ENCODE data around the gene MAP3K5. TPM values are rescaled to one million over a fixed set of nuclear protein-coding genes. Genes with fewer than 3 reads are reported as not detected.
A peak's percentile ranks its signal among the peaks of the same experiment; 100 is the strongest.

The MAP3K5 gene
- total RNA-seq, 1 experiment from 2014 or later = 0.55 TPM

DNA sequence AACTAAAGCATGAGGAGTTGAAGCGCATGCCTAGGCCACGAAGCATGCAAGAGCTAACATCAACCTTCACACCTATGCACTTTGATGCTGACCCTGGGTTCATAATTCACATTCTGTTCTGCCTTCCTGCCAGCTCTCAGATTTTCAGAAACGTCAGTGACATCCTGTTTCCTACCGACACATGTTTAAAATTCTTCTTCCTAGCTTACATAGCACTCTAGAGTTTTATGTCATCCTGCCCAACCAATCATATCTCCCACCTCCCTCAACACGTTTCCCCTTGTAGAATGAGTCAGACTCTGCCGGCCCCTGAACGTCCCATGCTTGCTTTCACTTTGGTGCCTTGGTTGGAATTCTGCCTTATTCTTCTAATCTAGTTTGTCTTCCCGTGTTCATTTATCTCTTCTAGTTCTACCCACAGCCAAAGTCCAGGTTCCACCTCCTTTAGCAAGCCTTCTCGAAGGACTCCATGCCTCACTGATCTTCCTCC is 144.9 kb downstream of the MAP3K5 start:
- DNase-seq (ENCODE audit: low read depth, low spot score) = no peak
- in situ Hi-C loops (cut with HindIII; ENCODE audit: low pct_unique_long_range_greater_than_20kb, low sequenced_read_pairs) = no loop called here

DNA sequence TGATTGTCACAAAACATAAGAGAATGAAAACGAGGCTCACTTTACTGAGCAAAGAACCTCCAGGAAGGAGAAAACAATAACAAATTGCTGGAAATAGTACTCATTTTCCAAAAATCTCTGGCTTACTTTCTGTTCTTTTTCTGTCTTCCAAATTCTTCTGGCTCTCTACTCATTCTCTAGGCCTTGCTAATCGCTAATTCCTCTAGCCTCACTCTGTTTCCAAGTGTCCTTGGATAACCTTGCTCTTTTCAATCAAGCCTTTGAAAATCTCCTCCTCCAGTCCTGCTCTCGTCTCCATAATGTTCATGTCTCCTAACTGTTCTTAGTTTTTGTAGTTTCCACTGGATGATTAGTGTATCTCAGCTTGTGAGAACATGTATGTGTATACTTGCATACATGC is 145.9 kb downstream of the MAP3K5 start:
- in situ Hi-C loops (cut with HindIII; ENCODE audit: low pct_unique_long_range_greater_than_20kb, low sequenced_read_pairs) = no loop called here
- no peak for DNase-seq (ENCODE audit: low read depth, low spot score)

DNA sequence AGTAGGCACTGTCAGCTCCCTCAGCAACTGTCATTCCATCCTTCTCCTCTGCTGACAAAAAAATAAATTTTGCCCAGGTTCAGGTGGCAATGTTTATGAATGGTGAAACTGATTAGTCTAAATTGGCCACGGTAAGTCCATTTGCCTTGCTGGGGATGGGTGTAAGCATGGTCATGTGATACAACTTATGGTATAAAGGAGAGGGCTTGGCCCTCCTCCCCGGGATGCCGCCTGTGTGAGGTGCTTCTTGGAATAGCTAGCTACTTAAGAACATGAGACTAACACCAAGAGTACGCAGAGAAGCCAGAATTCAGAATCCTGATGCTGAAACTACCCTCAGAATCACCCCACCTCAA is 147.7 kb downstream of the MAP3K5 start:
- DNase-seq (ENCODE audit: low read depth, low spot score) = no peak
- in situ Hi-C loops (cut with HindIII; ENCODE audit: low pct_unique_long_range_greater_than_20kb, low sequenced_read_pairs) = no loop called here

DNA sequence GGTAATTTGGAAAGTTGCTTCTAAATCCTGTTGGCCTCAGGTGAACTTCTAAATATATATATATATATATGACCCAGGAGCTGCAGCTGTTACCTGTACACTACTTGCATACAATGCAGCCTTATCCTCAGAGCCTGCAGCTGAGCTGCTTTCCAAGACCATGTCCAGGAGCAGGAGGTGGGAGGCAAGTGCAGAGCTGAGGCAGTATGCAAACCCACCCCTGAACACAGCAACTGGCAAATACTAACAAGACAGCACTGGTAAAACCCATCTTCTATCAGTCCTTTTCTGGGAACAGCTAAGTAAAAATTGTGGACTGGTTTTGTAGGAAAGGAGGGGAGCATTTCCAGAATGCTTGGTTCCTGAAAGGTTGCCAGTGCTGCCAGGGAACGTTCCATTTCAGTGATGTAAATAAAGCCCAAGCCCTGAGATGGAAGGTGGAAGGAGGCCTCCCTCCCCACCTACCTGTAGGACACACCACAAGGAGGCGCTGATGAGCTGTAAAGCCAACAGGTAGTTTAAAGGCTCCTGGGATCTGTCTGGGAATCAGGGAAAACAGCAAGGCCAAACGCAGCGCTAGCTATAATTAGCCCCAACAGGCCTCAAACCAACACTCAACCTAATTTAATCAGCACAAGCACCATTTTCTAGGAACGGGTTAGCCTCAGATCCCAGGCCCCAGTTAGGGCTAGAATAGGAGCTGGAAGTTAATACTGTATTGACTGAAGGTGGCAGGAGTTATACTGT is 148.3 kb downstream of the MAP3K5 start:
- in situ Hi-C loops (cut with HindIII; ENCODE audit: low pct_unique_long_range_greater_than_20kb, low sequenced_read_pairs) = no loop called here
- DNase-seq (ENCODE audit: low read depth, low spot score) = peak; percentile 86

DNA sequence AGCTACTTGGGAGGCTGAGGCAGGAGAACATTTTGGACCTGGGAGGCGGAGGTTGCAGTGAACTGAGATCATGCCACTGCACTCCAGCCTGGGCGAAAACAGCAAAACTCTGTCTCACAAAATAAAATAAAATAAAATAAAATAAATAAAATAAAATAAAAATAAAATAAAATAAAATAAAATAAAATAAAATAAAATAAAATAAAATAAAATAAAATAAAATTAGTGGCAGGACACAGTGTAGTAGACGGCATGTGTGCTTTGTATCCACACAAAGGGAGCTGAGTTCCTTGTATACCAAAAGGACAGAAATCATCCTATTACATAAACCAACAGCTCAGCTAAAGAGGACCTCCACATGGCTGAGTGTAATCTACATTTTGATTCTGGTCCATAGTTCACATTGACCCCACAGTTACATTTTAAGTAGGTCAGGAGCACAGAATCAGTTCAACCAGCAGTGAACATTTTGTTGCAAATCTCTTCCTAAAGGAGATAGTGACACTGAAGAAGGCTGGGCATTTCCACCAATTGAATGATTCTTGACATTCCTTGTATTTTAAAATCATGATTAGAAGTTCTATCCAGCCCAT is 150.3 kb downstream of the MAP3K5 start:
- DNase-seq (ENCODE audit: low read depth, low spot score) = no peak
- in situ Hi-C loops (cut with HindIII; ENCODE audit: low pct_unique_long_range_greater_than_20kb, low sequenced_read_pairs) = no loop called here

DNA sequence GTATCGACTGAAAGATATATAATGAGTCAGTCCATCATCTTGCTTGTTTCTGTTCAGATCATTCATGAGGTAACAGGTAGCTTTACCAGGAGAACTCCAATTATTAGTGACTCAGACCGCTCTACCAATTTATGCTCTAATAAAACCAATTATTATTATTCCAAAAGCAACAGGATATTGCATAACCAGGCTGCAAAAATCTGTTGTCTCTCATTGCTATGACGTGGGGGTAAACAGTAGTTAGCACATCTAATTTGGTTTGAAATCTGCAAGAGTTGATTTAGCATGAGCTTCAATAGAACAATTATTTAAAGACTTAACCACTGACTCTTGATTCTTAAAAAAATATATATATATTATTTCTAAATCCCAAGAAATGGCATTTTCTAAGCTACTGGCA is 151.1 kb downstream of the MAP3K5 start:
- DNase-seq (ENCODE audit: low read depth, low spot score) = no peak
- in situ Hi-C loops (cut with HindIII; ENCODE audit: low pct_unique_long_range_greater_than_20kb, low sequenced_read_pairs) = no loop called here

DNA sequence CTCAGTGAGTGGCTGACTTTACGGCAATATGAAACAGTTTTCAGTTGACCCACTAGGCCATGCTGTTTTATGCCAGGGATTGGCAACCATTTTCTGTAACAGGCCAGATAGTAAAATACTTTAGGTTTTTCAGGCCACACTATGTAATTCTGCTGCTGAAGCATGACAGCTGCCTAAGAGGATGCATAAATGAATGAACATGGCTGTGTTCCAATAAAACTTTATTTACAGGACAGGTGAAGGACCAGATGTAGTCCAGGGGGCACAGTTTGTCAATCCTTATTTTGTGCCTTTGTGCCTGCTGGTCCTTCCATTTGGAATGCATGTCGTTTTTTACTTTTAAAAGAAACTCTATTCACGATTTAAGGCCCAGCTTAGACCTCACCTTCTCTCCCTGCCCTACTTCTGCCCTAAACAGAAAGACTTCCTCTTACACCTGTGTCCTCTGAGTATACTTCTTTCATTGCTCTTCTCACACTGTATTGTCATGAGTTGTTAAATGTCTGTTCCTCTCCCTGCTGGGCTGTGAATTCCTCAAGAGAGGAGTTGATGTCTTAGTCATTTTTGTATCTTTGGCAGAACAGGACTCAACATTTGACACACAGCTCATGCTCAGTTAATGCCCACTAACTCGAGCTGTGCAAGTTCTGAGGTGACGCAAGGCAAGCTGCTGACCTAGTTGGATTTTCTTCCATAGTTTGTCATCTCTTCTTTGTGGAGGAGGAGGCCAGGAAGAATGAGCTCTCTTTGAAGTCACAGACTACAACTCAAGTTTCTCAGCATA is 152.0 kb downstream of the MAP3K5 start:
- in situ Hi-C loops (cut with HindIII; ENCODE audit: low pct_unique_long_range_greater_than_20kb, low sequenced_read_pairs) = no loop called here
- no peak for DNase-seq (ENCODE audit: low read depth, low spot score)

DNA sequence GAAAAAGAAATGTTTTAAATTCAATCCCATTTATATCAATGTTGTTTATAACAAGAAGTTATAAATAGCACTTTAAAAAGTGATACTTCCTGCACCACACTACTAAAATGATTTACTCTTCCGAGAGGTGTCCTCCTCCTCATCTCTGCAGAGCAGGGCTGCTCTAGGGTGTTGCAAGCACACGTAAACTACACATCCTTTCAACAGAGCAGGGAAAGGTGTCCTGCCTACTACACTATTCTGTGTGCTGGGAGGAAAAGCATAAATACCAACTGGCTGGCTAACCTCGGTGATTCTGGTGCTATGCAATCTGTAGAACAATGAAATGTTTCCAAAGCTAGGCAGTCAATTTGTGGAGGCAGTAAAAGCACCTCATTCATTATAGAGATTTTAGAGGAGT is 152.6 kb downstream of the MAP3K5 start:
- no peak for DNase-seq (ENCODE audit: low read depth, low spot score)
- in situ Hi-C loops (cut with HindIII; ENCODE audit: low pct_unique_long_range_greater_than_20kb, low sequenced_read_pairs) = no loop called here

DNA sequence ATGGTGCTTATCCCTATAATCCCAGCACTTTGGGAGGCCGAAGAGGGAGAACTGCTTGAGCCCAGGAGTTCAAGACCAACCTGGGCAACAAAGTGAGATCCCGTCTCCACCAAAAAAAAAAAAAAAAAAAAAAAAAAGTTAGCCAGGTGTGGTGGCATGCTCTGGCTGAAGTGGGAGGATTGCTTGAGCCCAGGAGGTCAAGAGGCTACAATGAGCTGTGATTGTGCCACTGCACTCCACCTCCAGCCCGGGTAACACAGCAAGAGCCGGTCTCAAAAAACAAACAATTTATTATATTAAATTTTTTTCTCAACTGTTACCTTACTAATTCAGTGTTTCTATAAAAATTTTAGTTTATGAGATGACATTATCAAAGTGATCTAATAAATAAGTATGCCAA is 156.7 kb downstream of the MAP3K5 start:
- no peak for DNase-seq (ENCODE audit: low read depth, low spot score)
- in situ Hi-C loops (cut with HindIII; ENCODE audit: low pct_unique_long_range_greater_than_20kb, low sequenced_read_pairs) = no loop called here

DNA sequence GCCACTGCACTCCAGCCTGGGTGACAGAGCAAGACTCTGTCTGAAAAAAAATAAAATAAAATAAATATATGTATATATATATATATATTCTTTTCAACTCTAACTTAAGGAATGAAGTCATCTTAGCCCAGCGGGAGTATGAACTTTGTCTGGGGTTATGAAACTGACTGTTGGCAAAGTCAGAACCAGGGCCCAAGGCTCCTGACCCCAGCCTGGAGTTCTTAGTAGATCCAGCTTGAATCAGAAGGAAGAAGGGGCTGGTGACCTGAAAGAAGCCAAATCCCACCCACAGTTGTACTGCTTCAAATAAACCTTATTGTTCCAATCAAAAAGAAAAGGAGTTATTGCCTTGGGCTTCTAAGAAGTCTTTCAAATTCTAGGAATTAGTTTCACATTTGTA is 158.9 kb downstream of the MAP3K5 start:
- in situ Hi-C loops (cut with HindIII; ENCODE audit: low pct_unique_long_range_greater_than_20kb, low sequenced_read_pairs) = no loop called here

DNA sequence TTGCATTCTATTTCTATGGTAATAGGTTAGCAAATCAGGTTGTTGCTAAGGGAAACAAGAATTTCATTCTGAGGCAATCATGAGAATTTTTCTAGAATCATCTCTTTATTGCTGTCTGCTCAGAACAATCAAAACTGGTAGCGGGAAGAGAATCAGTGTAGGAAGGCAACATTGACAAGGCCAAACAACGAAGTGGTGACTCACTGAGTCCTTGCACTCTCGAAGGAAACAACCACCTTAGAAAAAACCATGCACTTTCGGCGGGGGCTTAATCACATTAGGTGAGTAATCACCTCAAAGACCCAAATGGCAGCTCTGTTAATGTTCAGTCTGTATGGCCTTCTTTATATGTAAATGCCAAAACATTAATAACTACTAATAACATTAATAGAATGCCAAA is 163.3 kb downstream of the MAP3K5 start:
- DNase-seq (ENCODE audit: low read depth, low spot score) = no peak

More for the DNA sequence above, 158.9 kb downstream of the MAP3K5 start:
- no peak for DNase-seq (ENCODE audit: low read depth, low spot score)

DNA sequence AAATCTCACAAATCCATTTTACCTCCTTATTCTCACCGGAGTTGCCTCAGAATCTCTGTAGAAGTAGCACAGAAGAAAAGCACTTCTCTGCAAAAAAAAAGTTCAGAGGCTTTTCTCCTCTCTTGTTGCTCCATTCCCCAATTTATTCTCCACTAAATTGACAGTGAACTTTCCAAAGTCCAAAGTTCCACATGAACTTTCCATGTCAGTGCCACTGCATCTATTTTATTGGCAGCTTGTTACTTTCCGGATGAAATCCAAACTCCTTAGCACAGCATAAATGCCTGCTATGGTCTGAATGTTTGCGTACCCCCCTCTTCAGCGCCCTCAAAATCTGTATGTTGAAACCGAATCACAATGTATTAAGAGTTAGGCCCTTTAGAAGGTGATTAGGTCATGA is 165.1 kb downstream of the MAP3K5 start:
- no peak for DNase-seq (ENCODE audit: low read depth, low spot score)
- in situ Hi-C loops (cut with HindIII; ENCODE audit: low pct_unique_long_range_greater_than_20kb, low sequenced_read_pairs) = no loop called here

More for the DNA sequence above, 163.3 kb downstream of the MAP3K5 start:
- in situ Hi-C loops (cut with HindIII; ENCODE audit: low pct_unique_long_range_greater_than_20kb, low sequenced_read_pairs) = no loop called here

DNA sequence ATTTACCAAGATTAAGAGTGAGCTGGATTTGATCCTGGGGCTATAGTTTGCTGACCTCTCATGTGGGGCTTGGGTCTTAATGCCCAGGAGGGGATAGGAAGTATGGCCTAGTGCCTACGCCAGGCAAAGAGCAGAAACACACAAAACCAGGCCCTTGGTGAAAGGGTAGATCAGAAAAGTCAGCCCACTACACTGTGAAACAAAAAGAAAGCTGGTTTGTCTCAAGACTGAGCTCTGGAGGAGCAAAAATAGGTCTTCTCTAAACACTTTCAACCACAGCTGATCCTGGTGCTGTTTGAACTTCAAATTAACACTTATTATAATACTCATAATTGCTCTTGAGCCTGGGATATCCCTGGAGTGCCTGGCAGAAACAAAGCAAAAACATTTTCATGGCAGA is 167.0 kb downstream of the MAP3K5 start:
- no peak for DNase-seq (ENCODE audit: low read depth, low spot score)
- in situ Hi-C loops (cut with HindIII; ENCODE audit: low pct_unique_long_range_greater_than_20kb, low sequenced_read_pairs) = no loop called here

DNA sequence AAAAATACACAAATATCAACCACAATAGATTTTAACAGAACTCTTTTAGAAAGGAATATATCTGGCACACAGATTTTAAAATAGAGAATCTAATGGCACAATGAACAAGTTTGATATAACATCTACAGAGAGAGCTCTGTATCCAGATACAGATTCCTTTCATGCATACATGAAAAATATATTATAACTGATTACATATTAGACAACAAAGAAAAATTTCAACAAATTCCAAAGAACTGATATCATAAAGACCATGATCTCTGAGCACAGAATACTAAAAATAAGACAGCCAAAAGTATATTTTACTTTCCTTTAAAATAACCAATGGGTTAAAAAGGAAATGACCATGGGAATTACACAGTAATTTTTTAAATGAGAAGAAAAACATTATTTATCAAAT is 167.9 kb downstream of the MAP3K5 start:
- in situ Hi-C loops (cut with HindIII; ENCODE audit: low pct_unique_long_range_greater_than_20kb, low sequenced_read_pairs) = no loop called here
- DNase-seq (ENCODE audit: low read depth, low spot score) = no peak

DNA sequence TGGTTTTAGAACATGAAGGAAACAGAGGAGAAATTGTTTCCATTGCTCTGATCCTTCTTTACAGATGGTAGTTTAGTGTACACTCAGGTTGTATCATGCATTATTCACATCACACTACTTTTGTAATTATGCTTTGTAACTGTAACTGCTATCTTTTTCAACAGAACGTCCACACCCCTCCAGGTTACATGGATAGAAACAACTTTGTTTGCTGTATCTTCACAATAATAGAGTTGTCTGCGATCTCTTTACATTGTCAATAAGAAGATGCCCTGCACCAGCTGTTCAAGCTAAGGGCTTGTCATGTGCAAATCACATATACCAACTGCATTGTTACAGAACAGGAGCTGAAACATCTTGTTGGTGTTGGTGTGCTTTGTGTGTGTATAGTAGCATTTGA is 174.2 kb downstream of the MAP3K5 start:
- no peak for DNase-seq (ENCODE audit: low read depth, low spot score)
- in situ Hi-C loops (cut with HindIII; ENCODE audit: low pct_unique_long_range_greater_than_20kb, low sequenced_read_pairs) = no loop called here

DNA sequence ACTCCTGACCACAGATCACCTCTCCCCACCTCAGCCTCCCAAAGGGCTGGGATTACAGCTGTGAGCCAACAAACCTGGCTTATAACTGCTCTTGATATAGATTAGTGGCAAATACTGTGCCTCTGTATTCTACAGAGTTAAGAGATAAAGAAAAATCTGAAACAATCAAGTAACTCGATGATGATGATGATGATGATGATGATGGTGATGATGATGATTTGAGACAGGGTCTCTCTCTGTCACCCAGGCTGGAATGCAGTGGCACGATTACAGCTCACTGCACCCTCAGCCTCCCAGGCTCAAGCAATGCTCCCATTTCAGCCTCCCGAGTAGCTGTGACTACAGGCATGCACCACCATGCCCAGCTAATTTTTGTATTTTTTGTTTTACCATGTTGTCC is 175.8 kb downstream of the MAP3K5 start:
- no peak for DNase-seq (ENCODE audit: low read depth, low spot score)
- in situ Hi-C loops (cut with HindIII; ENCODE audit: low pct_unique_long_range_greater_than_20kb, low sequenced_read_pairs) = no loop called here

DNA sequence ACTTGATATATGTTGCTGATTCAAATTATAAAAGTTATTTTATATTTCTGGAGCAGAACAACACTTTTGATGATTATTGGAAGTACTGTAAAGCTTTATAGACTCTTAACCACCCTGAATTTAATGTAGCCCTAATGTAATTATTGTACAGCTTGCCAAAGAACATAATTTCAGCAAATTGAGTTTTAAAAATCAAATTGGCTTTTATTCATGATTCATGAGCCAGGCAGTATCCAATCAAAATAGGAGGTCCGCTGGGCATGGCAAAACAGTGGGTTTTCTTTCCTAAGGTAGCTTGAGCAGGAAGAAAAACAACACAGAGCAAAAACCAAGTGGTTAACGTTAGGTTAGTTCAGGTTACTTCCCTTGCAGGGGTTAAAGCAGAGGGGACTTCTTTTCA is 177.3 kb downstream of the MAP3K5 start:
- no peak for DNase-seq (ENCODE audit: low read depth, low spot score)
- in situ Hi-C loops (cut with HindIII; ENCODE audit: low pct_unique_long_range_greater_than_20kb, low sequenced_read_pairs) = no loop called here

DNA sequence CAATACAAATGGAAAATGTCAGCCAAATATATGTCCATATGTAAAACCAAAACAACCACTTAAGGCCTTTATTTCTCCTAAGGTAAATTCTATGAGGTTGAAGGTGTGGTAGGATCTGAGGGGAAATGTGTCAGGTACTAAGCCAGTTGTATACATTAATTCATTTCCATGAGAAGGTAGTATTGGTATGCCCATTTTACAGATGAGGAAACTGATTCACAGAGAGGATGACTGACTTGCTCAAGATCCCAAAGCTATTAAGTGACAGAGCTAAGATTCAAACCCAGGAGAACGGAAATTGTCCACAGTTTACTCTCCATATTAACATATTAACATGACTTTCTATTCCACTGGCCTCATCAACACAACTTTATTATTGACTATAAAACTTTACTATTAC is 177.9 kb downstream of the MAP3K5 start:
- no peak for DNase-seq (ENCODE audit: low read depth, low spot score)
- in situ Hi-C loops (cut with HindIII; ENCODE audit: low pct_unique_long_range_greater_than_20kb, low sequenced_read_pairs) = no loop called here

DNA sequence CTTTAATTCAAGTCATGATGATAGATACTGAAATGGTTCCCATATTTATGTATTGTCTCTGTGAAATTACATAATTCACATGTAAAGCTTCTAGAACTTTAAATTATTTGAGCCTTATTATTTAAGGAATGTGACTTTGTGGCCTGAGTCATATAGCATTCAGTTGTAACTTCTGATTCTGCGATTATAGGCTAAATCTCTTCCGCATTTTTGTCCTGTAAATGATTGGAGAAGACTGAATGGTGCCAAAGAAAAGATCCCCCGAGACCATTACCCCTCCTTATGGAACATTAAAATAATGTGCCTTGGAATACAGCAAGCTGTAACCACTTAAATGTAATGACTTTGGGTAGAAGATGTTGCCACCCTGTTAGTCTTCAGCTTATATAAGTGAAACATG is 178.8 kb downstream of the MAP3K5 start:
- no peak for DNase-seq (ENCODE audit: low read depth, low spot score)
- in situ Hi-C loops (cut with HindIII; ENCODE audit: low pct_unique_long_range_greater_than_20kb, low sequenced_read_pairs) = no loop called here
